Stimulated activated naive CD4-positive, alpha-beta T cell treated with Interleukin-2 at 50 U/mL for 16 hours (primary cell): Measurements from ENCODE around the gene OR51B2.

Source experiments
- DNase-seq: peaks from one replicate; lab custom pipeline; 2025; lab: John Stamatoyannopoulos, UW

Gene OR51B2

DNA sequence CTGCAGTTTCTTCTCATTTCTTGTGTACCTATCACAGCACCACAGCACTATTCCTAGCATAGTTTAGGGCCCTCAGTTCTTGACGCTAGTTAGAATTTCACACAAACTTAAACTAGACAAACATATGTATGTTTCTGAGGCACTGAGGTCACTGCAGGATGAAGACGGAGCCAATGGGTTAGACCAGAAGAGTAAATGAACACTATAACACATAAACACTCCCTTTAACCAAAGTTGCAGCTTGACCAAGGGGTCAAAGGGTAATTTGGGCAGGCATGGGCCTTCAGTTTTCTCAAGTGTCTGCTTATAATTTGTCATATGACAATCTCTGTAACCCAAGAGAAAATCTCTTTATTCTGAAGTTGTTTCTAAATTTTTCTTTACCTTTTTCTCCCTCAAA, 41.5 kb downstream of the OR51B2 start:
- DNase-seq: no peak

GRCh38 chr11:5281596-5281995, 42.5 kb downstream of the OR51B2 start:
- DNase-seq: no peak

GRCh38 chr11:5280582-5281102, 43.5 kb downstream of the OR51B2 start:
- no peak for DNase-seq

GRCh38 chr11:5279471-5280090, 44.5 kb downstream of the OR51B2 start:
- DNase-seq: no peak

- no peak for DNase-seq
These were observed 46.2 kb downstream of the OR51B2 start for GRCh38 chr11:5277807-5278382.

- no peak for DNase-seq
These were observed 47.4 kb downstream of the OR51B2 start for GRCh38 chr11:5276697-5277096.

DNA sequence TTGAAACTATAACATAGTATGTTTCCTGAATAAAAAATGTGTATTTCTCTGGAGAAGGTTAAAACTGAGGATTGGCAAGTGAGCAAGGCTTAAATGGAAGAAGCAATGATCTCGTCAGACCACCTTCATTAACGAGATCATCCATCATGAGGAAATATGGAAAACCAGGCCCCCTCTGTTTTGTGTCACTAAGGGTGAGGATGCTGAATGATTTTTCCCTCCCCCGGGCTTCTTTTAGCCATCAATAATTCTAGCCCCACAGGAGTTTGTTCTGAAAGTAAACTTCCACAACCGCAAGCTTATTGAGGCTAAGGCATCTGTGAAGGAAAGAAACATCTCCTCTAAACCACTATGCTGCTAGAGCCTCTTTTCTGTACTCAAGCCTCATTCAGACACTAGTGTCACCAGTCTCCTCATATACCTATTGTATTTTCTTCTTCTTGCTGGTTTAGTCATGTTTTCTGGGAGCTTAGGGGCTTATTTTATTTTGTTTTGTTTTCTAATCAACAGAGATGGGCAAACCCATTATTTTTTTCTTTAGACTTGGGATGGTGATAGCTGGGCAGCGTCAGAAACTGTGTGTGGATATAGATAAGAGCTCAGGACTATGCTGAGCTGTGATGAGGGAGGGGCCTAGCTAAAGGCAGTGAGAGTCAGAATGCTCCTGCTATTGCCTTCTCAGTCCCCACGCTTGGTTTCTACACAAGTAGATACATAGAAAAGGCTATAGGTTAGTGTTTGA, 48.6 kb downstream of the OR51B2 start:
- DNase-seq: no peak

- no peak for DNase-seq
These were observed 49.7 kb downstream of the OR51B2 start for GRCh38 chr11:5274395-5274794.
